Measurements from ENCODE around the gene LRRC4C.

Gene LRRC4C

DNA sequence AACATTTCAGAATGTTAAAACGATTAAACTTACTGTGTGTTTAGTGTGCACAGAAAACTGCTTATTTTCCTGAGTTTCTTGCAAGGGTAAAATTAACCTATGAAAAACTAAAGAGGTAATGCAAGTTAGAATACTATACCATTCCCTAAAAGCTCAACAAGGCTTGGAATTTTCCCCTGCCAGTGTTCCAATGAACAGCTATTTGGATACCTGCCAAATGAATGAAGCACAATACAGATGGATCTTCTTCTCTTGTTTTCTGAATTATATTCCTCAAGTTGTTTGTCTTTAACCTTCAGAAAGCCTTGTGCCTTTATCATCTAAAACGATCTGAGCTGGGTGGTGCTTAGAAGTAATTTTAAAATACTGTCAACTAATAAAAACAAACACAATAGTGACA is 204.5 kb downstream of the LRRC4C start:
- H3K4me3 ChIP-seq (ENCODE audit: low read depth, low read length), result no peak overlapping the region
- no peaks in the 10 kb centered on the region for H3K4me1 ChIP-seq (ENCODE audit: control insufficient read depth, insufficient read depth, low read length)
- H3K27ac ChIP-seq (ENCODE audit: low read depth, low read length), result no peak overlapping the region
- no peaks in the 10 kb centered on the region for H3K9me3 ChIP-seq (ENCODE audit: control insufficient read depth, insufficient read depth, low read length)
- H3K27me3 ChIP-seq (ENCODE audit: control insufficient read depth, insufficient read depth, low read length), result no peaks in the 10 kb centered on the region
- no peak overlapping the region for H3K9ac ChIP-seq (ENCODE audit: low read depth, low read length)
- H3K36me3 ChIP-seq (ENCODE audit: control insufficient read depth, insufficient read depth, low read length), result no peaks in the 10 kb centered on the region

DNA sequence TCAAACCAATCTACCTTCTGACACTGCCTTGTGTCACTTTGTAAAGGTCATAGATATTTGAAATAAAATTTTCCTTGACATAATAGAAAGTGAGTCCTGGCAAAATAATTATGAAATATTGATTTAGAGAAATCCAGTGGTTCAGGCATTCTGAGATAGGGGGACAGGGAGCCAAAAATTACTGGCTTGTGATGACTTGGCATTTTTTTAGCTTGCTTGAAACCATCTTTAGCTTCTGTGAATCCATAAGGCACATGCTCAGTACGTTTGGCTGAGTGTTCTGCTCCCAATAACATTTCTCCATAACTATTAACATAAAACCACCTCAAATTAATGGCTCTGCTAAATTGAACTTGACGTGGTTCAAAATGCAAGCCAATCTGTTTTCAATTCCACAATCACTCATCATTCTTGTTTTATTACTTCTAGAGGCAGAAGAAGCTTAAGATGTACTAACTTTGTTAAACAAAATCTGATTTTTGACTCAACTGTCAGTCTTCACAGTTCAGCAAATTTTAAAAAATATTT is 209.0 kb downstream of the LRRC4C start:
- H3K9ac ChIP-seq (ENCODE audit: low read depth, low read length), result no peak overlapping the region
- H3K27ac ChIP-seq (ENCODE audit: low read depth, low read length), result no peak overlapping the region
- H3K9me3 ChIP-seq (ENCODE audit: control insufficient read depth, insufficient read depth, low read length), result no peaks in the 10 kb centered on the region
- no peaks in the 10 kb centered on the region for H3K4me1 ChIP-seq (ENCODE audit: control insufficient read depth, insufficient read depth, low read length)
- H3K4me3 ChIP-seq (ENCODE audit: low read depth, low read length), result no peak overlapping the region
- H3K27me3 ChIP-seq (ENCODE audit: control insufficient read depth, insufficient read depth, low read length), result no peaks in the 10 kb centered on the region
- H3K36me3 ChIP-seq (ENCODE audit: control insufficient read depth, insufficient read depth, low read length), result no peaks in the 10 kb centered on the region

DNA sequence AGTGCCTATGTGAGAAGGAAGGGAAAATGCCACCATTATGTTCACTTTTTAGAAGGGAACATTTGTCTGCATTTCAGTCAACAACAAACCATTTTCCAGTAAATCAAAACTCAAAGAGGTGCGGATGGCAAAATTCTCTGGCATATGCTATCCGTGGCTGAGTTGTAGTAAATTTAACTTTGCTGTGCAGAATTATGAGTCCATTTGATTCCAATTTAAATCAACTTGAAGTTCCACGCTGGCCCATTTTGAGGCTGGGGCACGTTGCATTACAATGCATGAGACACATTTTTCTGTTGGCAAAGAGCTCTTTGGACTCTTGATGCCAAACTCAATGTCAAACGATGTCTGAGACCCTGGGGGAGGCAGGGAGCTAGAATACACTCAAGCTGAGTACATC is 211.8 kb downstream of the LRRC4C start:
- H3K9ac ChIP-seq (ENCODE audit: low read depth, low read length), result no peak overlapping the region
- no peak overlapping the region for H3K27ac ChIP-seq (ENCODE audit: low read depth, low read length)
- H3K27me3 ChIP-seq (ENCODE audit: control insufficient read depth, insufficient read depth, low read length), result no peaks in the 10 kb centered on the region
- no peaks in the 10 kb centered on the region for H3K36me3 ChIP-seq (ENCODE audit: control insufficient read depth, insufficient read depth, low read length)
- no peak overlapping the region for H3K4me3 ChIP-seq (ENCODE audit: low read depth, low read length)
- no peaks in the 10 kb centered on the region for H3K4me1 ChIP-seq (ENCODE audit: control insufficient read depth, insufficient read depth, low read length)
- no peaks in the 10 kb centered on the region for H3K9me3 ChIP-seq (ENCODE audit: control insufficient read depth, insufficient read depth, low read length)

DNA sequence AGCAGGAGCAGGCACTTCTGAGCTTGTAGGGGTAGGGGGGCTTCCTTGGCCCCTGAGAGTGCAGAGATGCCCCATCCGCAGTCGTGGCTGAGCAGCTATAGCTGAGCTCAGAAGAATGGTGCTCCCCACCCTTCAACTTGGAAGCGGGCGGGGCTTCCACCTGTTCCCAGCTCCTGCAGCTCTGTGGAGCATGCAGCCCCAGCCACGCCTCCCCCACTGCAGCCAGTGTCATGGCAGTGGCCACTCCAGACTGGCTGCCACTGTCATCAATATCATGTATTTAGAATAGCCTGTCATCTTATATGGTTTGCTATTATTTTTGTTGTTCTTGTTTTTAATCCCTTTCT is 213.1 kb downstream of the LRRC4C start:
- Histone ChIP-seq H3K36me3 (ENCODE audit: control insufficient read depth, insufficient read depth, low read length) (no peaks in the 10 kb centered on the region), H3K4me3 (ENCODE audit: low read depth, low read length) (no peak overlapping the region), H3K27me3 (ENCODE audit: control insufficient read depth, insufficient read depth, low read length) (no peaks in the 10 kb centered on the region), H3K9ac (ENCODE audit: low read depth, low read length) (no peak overlapping the region), H3K27ac (ENCODE audit: low read depth, low read length) (no peak overlapping the region), H3K4me1 (ENCODE audit: control insufficient read depth, insufficient read depth, low read length) (no peaks in the 10 kb centered on the region), H3K9me3 (ENCODE audit: control insufficient read depth, insufficient read depth, low read length) (no peaks in the 10 kb centered on the region)

DNA sequence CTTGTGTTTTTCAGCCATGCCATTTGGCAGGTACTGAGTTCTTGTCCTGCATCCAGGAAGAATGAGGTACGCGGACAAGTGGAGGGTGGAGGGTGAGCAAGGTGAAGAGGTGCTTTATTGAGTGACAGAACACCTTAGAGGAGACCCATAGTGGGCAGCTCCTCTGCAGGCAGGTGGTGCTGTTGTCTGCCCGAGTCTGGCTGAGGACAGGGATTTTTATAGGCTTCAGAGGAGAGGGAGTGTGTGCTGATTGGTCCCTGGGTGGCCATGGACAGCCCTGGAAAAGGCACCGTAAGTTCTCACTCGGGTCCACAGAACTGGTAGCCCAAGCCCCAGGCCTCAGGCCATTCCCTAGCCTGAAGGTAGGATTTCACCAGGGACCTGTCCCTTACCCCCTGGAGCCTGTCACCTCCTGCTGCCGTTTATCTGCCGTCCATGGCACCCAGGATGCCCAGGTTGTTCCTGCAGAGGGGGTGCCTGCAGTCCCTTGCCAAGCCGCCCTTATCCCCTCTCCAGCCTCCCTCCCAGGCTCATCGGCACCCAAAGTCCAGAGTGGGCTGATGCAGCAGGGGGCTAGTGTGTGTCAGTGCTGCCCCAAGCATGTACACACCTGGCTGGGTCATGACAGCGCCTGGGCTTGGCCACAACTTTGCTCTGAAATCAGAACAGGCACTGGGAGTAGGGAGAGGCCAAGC is 213.6 kb downstream of the LRRC4C start:
- no peaks in the 10 kb centered on the region for H3K36me3 ChIP-seq (ENCODE audit: control insufficient read depth, insufficient read depth, low read length)
- no peaks in the 10 kb centered on the region for H3K9me3 ChIP-seq (ENCODE audit: control insufficient read depth, insufficient read depth, low read length)
- H3K4me1 ChIP-seq (ENCODE audit: control insufficient read depth, insufficient read depth, low read length), result no peaks in the 10 kb centered on the region
- H3K27me3 ChIP-seq (ENCODE audit: control insufficient read depth, insufficient read depth, low read length), result no peaks in the 10 kb centered on the region
- H3K27ac ChIP-seq (ENCODE audit: low read depth, low read length), result no peak overlapping the region
- no peak overlapping the region for H3K4me3 ChIP-seq (ENCODE audit: low read depth, low read length)
- no peak overlapping the region for H3K9ac ChIP-seq (ENCODE audit: low read depth, low read length)

DNA sequence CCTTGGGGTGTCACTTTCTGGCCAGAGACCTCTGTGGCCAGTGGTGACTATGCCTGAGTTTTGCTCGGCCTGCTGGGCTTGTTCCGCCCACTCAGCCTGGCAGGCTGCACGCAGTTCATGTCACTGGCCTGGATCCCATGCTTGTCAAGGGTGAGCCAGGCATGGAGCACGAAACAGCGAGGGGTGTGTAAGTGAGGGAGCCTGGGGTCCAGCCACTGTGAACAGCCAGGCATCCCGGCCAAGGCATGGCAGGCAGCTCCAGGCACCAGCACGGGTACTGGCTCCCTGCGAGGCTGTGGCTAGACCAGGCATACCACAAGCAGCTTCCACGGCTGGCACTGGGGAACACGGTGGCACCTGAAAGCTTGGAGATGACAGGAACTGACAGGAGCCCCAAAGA is 214.3 kb downstream of the LRRC4C start:
- Histone ChIP-seq H3K9me3 (ENCODE audit: control insufficient read depth, insufficient read depth, low read length) (no peaks in the 10 kb centered on the region), H3K27ac (ENCODE audit: low read depth, low read length) (no peak overlapping the region), H3K27me3 (ENCODE audit: control insufficient read depth, insufficient read depth, low read length) (no peaks in the 10 kb centered on the region), H3K4me1 (ENCODE audit: control insufficient read depth, insufficient read depth, low read length) (no peaks in the 10 kb centered on the region), H3K9ac (ENCODE audit: low read depth, low read length) (no peak overlapping the region), H3K4me3 (ENCODE audit: low read depth, low read length) (no peak overlapping the region), H3K36me3 (ENCODE audit: control insufficient read depth, insufficient read depth, low read length) (no peaks in the 10 kb centered on the region)

DNA sequence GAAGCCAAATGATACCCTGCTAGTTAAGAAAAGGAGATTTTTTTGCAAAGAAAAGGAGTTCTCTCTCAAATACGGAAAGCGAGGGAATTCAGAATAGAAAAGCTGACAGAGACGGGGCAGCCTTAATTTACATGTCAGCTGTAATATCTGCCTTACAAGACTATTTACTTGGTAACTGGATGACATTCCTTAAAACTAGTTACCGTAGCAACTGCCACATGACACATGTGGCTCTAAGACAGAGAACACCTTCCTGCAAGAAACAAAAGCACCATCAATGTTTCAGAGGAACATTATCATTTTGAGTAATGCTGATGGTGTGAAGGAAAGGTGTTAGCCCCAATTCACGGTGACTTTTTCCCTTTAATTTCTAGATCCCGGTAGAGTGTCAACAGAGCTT is 222.1 kb downstream of the LRRC4C start:
- no peak overlapping the region for H3K4me3 ChIP-seq (ENCODE audit: low read depth, low read length)
- no peak overlapping the region for H3K9ac ChIP-seq (ENCODE audit: low read depth, low read length)
- no peaks in the 10 kb centered on the region for H3K36me3 ChIP-seq (ENCODE audit: control insufficient read depth, insufficient read depth, low read length)
- H3K4me1 ChIP-seq (ENCODE audit: control insufficient read depth, insufficient read depth, low read length), result peaks cover 10% of the 10 kb centered on the region
- no peaks in the 10 kb centered on the region for H3K27me3 ChIP-seq (ENCODE audit: control insufficient read depth, insufficient read depth, low read length)
- H3K27ac ChIP-seq (ENCODE audit: low read depth, low read length), result no peak overlapping the region
- no peaks in the 10 kb centered on the region for H3K9me3 ChIP-seq (ENCODE audit: control insufficient read depth, insufficient read depth, low read length)

DNA sequence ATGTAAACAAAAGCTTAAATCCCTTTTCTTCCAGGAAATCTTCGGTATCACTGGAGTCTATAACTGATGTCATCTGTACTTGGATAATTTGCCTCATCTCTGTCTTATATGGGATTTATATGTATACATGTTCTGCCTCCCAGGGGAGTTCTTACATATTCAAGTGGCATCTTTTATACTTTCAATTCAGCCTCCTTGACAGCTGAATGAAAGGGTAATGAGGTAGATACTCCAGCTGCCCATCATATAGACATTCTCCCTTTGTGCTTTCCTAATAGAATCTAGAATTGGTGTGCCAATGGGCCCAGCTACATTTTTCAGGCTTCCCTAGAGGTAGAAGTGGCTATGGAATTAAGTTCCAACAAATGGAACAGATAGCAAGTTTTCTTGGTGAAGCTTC is 223.8 kb downstream of the LRRC4C start:
- Histone ChIP-seq H3K4me1 (ENCODE audit: control insufficient read depth, insufficient read depth, low read length) (peaks cover 10% of the 10 kb centered on the region), H3K4me3 (ENCODE audit: low read depth, low read length) (no peak overlapping the region), H3K36me3 (ENCODE audit: control insufficient read depth, insufficient read depth, low read length) (no peaks in the 10 kb centered on the region), H3K27ac (ENCODE audit: low read depth, low read length) (no peak overlapping the region), H3K9me3 (ENCODE audit: control insufficient read depth, insufficient read depth, low read length) (no peaks in the 10 kb centered on the region), H3K27me3 (ENCODE audit: control insufficient read depth, insufficient read depth, low read length) (no peaks in the 10 kb centered on the region), H3K9ac (ENCODE audit: low read depth, low read length) (no peak overlapping the region)

DNA sequence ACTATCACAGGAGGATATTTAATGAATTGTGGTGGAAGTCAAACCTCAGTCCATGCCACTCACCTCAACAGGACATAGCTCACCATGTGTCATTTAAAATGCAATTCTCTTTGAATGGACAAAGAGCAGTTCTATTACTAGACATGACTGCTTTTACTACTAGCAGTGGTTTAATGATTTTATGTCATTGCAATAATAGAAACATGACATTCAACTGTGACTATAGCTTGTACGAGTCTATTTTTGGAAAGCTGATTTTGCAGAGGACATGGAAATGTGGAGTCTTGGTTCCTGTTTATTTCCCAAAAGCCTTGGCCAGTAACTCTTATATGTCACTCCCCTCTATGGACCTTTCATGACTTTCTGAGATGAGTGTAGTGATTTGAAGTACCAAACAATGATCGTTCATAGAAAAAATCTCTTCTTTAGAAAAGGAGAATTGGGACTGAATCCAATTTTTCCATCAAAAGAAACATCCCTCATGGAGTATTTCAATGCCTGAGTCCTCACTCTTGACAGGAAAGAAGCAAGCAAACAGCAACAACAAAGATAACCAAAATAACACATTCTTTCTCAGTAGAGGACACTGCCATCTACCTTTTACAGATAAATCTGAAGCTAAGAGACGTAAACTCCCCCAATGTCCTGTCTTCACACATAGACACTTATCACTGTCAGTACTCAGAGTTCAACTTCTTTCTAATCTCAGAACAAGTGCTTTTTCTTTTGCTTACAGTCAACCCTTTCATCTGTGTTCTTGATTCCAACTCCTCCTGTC is 233.4 kb downstream of the LRRC4C start:
- H3K4me3 ChIP-seq (ENCODE audit: low read depth, low read length), result no peak overlapping the region
- no peaks in the 10 kb centered on the region for H3K4me1 ChIP-seq (ENCODE audit: control insufficient read depth, insufficient read depth, low read length)
- H3K36me3 ChIP-seq (ENCODE audit: control insufficient read depth, insufficient read depth, low read length), result no peaks in the 10 kb centered on the region
- H3K9me3 ChIP-seq (ENCODE audit: control insufficient read depth, insufficient read depth, low read length), result no peaks in the 10 kb centered on the region
- H3K9ac ChIP-seq (ENCODE audit: low read depth, low read length), result no peak overlapping the region
- no peaks in the 10 kb centered on the region for H3K27me3 ChIP-seq (ENCODE audit: control insufficient read depth, insufficient read depth, low read length)
- no peak overlapping the region for H3K27ac ChIP-seq (ENCODE audit: low read depth, low read length)

DNA sequence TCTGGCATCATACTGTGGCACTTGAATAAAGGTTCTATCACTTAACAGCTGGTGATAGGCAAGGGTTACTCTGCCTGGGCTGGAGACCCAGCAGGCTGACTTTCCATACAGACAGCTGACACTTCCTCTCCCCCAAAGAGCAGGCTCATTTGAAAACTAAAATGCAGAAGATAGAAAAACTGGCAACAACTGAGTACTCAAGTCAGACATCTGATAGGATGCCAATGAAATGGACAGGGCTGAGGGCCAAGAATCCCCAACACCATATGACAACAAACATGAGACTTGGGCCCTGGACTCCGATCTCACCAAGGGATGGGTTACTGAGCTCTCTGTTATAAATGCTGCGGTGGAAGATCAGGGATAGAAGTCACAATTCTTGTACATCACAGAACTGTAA is 237.2 kb downstream of the LRRC4C start:
- H3K9ac ChIP-seq (ENCODE audit: low read depth, low read length), result no peak overlapping the region
- H3K36me3 ChIP-seq (ENCODE audit: control insufficient read depth, insufficient read depth, low read length), result no peaks in the 10 kb centered on the region

DNA sequence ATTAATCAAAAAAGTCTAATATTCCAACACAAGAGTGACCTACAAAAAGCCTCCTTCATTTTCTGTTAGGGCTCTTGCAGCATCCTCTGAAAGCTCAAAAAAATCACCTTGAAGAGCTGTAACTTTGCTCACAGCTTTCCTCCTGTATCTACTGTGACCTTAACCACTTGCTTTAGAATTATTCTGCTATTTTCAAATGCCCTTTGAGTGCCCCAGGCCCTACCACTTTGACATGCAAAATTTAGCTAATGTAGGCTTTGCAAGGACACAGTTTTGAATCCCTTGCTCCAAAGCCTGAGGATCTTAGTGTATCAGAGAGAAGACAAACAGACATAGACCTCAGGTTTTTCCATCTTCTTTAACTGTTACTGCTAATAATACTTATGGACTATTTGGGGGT is 253.1 kb downstream of the LRRC4C start:
- Histone ChIP-seq H3K9me3 (ENCODE audit: control insufficient read depth, insufficient read depth, low read length) (no peaks in the 10 kb centered on the region), H3K4me1 (ENCODE audit: control insufficient read depth, insufficient read depth, low read length) (peaks cover 16% of the 10 kb centered on the region), H3K4me3 (ENCODE audit: low read depth, low read length) (no peak overlapping the region), H3K27ac (ENCODE audit: low read depth, low read length) (no peak overlapping the region), H3K9ac (ENCODE audit: low read depth, low read length) (no peak overlapping the region), H3K27me3 (ENCODE audit: control insufficient read depth, insufficient read depth, low read length) (no peaks in the 10 kb centered on the region), H3K36me3 (ENCODE audit: control insufficient read depth, insufficient read depth, low read length) (no peaks in the 10 kb centered on the region)

More for the DNA sequence above, 237.2 kb downstream of the LRRC4C start:
- H3K4me1 ChIP-seq (ENCODE audit: control insufficient read depth, insufficient read depth, low read length), result no peaks in the 10 kb centered on the region
- no peak overlapping the region for H3K27ac ChIP-seq (ENCODE audit: low read depth, low read length)
- no peaks in the 10 kb centered on the region for H3K27me3 ChIP-seq (ENCODE audit: control insufficient read depth, insufficient read depth, low read length)
- H3K4me3 ChIP-seq (ENCODE audit: low read depth, low read length), result no peak overlapping the region
- no peaks in the 10 kb centered on the region for H3K9me3 ChIP-seq (ENCODE audit: control insufficient read depth, insufficient read depth, low read length)
